NCI-H1417 (cell line): ENCODE measurements around the gene DGKI.

ENCODE experiments used
- DNase-seq, 3 experiments: peaks; one replicate each; lab custom pipeline; 2025; lab: John Stamatoyannopoulos, UW

Gene DGKI

DNA sequence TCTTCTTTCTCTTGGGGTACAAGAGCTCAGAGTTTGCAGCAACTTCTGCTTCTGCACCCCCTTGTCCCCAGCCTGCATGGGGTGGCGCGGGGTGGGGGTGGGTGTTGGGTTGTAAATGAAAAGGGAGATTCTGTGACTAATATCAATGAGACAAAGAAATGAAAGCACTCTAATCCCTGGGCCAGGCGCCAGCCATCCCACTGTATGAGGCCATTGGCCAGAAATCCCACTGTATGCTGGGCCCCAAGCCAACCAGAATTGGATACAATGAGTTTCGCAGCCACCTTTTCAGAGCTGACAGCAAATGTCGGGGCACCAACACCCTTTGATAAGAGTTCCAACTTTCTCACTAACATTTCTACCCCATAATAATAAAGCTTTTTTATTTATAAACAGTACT, 492.4 kb downstream of the DGKI start:
- no peak for DNase-seq

DNA sequence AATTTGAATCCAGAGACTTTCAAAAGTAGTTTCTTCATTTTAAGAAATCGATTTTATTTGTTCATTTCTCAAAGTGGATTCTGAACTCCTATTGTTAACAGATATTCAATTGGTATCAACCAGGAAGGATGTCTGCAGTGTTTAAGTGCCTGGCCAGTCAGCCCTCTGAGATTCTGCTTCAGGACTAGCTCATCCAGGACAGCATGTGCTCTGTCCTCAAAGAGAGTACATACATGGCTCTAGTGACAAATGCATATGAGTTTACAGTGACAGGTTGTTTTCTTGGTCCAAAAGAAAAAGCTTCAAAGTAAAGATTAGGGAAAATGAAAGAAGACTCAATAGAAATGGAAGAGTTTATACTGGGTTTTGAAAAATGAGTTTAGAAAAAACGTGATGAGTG, 494.8 kb downstream of the DGKI start:
- DNase-seq, result no peak

DNA sequence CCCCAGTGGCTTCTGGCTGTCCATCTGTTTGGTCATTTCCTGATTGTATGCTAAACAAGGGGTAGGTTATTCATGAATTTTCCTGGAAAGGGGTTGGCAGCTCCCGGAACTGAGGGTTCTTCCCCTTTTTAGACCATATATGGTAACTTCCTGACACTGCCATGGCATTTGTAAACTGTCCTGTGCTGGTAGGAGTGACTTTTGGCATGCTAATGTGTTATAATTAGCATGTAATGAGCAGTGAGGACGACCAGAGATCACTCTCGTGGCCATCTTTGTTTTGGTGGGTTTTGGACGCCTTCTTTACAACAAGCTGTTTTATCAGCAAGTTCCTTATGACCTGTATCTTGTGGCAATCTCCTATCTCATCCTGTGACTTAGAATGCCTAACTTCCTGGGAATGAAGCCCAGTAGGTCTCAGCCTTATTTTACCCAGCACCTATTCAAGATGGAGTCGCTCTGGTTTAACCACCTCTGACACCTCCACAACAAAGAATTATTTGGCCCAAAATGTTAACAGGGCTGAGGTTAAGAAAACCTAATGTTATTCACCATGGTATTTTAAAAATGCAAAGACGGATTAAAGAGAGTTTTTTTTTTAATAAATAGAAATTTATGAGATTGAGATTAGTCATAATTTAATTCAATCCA, 500.9 kb downstream of the DGKI start:
- DNase-seq, result no peak

DNA sequence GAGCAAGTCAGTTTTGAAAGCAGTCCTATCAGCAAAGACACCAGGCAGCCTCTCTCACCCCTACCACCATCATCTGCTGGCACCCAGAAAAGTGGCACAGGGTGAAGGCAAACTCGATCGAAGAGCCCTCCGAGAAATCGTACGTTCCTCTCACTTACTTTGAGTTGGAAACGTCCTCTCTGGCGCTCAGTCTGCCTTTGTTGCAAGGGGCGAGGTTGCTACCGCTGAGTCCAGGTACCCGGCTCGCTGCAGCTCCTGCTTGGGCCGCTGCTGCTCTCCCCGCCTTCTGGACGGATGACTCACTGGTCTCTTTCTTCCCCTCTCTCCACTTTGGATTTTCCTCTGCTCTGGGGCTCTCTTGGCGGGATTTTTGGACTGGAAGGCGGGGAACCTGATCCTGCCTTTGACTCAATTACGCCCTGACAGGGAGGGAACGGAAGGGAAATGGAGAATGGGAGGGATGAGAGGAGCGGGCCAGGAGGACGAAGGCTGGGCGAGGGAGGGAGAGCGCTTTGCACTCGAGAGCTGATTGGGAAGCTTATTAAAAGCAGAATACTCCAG, 503.4 kb downstream of the DGKI start, which contains the start of gene PTN:
TSS of gene PTN (minus strand) at position 453 of the 561 bp plus-strand sequence. CDS start 88,760 bp downstream, outside the sequence.
- peak in 2 of 3 experiments; percentile 39 to 59 for DNase-seq

DNA sequence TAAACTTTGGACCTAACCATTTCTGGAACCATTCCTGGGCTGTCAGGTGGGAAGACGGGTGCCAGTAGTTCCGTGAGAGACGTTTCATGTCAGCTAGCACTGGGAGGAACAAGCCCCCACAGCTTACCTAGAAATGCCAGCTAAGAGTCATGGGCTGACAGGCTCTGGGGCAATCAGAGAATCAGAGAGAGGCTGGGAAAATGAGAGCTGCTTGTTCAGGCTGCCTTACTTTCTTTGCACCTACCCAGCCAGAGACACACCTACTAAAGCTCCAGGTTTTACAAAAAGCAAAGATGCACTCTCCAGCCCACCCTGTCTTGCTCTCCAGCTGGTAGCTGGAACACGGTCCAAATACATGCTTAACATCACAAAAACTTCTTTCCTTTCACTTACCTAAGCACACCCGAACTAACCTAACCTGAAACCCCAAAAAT, 503.9 kb downstream of the DGKI start:
- no peak for DNase-seq

DNA sequence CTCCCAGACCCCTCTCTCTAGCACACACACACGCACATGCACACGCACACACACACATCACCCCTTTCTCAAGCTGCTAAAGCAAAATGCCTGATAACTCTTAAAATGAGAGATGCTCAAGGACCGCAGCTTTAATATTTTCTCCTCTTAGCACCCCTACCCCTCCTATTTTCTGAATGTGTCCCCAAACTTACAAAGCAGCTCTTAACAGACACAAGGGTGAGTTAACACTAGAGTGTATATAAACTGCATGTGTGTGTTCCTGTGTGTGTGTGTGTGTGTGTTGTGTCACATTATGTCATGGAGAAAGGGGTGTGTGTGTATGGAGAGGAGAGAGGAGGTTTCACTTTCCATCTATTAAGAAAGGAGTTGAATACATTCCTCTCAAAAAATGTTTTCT, 504.5 kb downstream of the DGKI start:
- DNase-seq, result no peak

DNA sequence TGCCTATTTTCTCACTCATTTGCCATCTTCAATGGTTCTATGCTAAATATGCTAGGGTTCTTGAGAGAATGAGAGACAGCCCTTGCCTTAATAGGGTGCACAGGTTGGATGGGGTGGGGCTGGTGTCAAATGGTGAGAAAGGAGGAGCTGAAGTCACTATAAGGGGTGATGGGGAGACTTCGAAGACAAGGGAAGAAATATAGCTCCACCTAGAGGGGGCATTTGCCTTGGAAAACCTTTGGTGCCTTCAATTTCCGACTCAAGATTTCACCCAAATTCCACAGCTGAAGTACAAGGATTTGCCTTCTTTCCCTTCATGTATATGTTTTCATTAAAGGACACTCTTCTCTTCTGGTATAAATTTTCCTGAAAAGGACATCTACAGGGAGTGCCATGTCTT, 508.9 kb downstream of the DGKI start:
- no peak for DNase-seq

DNA sequence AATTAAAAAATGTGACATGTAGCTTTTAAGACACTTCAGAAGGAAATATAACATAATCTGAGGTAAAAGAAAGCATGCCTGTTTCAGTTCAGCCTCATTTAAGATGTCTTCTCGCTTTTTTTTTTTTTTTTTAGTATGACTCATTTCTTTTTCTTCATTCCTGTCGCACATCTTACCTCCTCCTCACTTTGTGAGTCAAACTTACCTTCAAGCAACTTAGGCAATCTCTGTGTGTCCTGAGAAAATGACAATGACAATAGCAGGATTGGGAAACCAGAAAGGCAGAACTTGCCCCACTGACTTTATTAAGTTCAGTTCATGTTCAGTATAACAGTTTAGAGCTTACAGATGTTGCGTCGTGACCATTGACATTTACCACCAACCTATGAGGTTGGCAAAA, 511.0 kb downstream of the DGKI start:
- no peak for DNase-seq

DNA sequence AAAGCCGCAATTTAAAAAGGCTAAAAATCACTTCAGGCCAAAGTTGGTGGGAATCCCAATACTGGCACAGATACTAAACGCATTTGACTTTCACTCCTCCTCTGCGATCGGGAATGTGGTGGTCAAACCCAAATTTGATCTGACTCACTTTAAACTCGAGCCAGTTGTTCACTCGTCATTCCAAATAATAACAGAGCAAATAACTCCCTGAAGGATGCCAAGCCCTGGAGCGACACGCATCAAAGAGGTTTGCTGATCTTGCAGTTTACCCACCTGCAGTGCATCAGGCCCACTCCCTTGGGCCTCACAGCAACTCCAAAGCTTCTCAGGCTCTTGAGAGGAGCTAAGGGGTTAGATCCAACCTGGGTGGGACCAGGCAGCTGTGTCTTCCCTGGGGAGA, 515.4 kb downstream of the DGKI start:
- peak in 1 of 3 experiments; percentile 27 for DNase-seq
